Measurements from ENCODE around the gene KRT7.

KRT7 gene

GRCh38 chr12:52232674-52233461 lies at the start of gene KRT7:
KRT7 (plus strand) TSS chr12:52233243; CDS start chr12:52233297, 54 bp downstream.
- DNase-seq (ENCODE audit: low spot score): peak; percentile 59

- DNase-seq (ENCODE audit: low spot score): no peak
Measured at GRCh38 chr12:52183544-52183910, 49.5 kb upstream of the KRT7 start.

- DNase-seq (ENCODE audit: low spot score): no peak
Measured at GRCh38 chr12:52183971-52184370, 49.1 kb upstream of the KRT7 start.

- DNase-seq (ENCODE audit: low spot score): no peak
Measured at GRCh38 chr12:52184813-52185212, 48.2 kb upstream of the KRT7 start.

GRCh38 chr12:52185400-52185967 lies 47.6 kb upstream of the KRT7 start:
- DNase-seq (ENCODE audit: low spot score): no peak

GRCh38 chr12:52186118-52186840 lies 46.8 kb upstream of the KRT7 start:
- DNase-seq (ENCODE audit: low spot score): no peak

- no peak for DNase-seq (ENCODE audit: low spot score)
Measured at GRCh38 chr12:52187206-52187605, 45.8 kb upstream of the KRT7 start.

- no peak for DNase-seq (ENCODE audit: low spot score)
Measured at GRCh38 chr12:52187640-52188039, 45.4 kb upstream of the KRT7 start.

- DNase-seq (ENCODE audit: low spot score): no peak
Measured at GRCh38 chr12:52188658-52189057, 44.4 kb upstream of the KRT7 start.

GRCh38 chr12:52189376-52190174 lies 43.5 kb upstream of the KRT7 start:
- DNase-seq (ENCODE audit: low spot score): no peak

GRCh38 chr12:52190860-52191729 lies 41.9 kb upstream of the KRT7 start:
- DNase-seq (ENCODE audit: low spot score): no peak

GRCh38 chr12:52191841-52192791 lies 40.9 kb upstream of the KRT7 start, which contains the start of gene KRT80:
KRT80 (minus strand) TSS chr12:52192014; CDS start chr12:52191902, 112 bp downstream.
- peak; percentile 75 for DNase-seq (ENCODE audit: low spot score)

GRCh38 chr12:52193532-52193931 lies 39.5 kb upstream of the KRT7 start:
- DNase-seq (ENCODE audit: low spot score): no peak

- no peak for DNase-seq (ENCODE audit: low spot score)
Measured at GRCh38 chr12:52193991-52194390, 39.1 kb upstream of the KRT7 start.

GRCh38 chr12:52195065-52195730 lies 37.8 kb upstream of the KRT7 start:
- DNase-seq (ENCODE audit: low spot score): no peak

- DNase-seq (ENCODE audit: low spot score): no peak
Measured at GRCh38 chr12:52197371-52198231, 35.4 kb upstream of the KRT7 start.

GRCh38 chr12:52198454-52199215 lies 34.4 kb upstream of the KRT7 start:
- DNase-seq (ENCODE audit: low spot score): no peak

Data from iPS-NIHi11 (cell line).